Measurements from ENCODE around the gene TFF2. TPM values are rescaled to one million over a fixed set of nuclear protein-coding genes. Genes with fewer than 3 reads are reported as not detected.

The TFF2 gene
- total and polyA plus RNA-seq, 2 of the 4 experiments (the other 2 are of a cell fraction): not detected

- intact Hi-C loops (cut with micrococcal nuclease): no loop called here
- Histone ChIP-seq H2BK120ac (ENCODE audit: low read depth, low read length) (no peak overlapping the region), H4K5ac (ENCODE audit: low read depth, low read length) (no peak overlapping the region), H2BK15ac (ENCODE audit: low read depth, low read length) (no peak overlapping the region), H4K8ac (ENCODE audit: low read depth in 2 of 2, low read length in 2 of 2) (no peak overlapping the region), H3K4me3 (ENCODE audit: insufficient read depth, low read depth, low read length) (no peak overlapping the region), H2AK9ac (replicated peaks; ENCODE audit: low read depth, low read length, poor library complexity) (no peak overlapping the region), H3K9ac (ENCODE audit: low read depth, low read length) (no peak overlapping the region), H3K36me3 (ENCODE audit: control insufficient read depth, insufficient read depth, low read length) (no peaks in the 10 kb centered on the region), H3K23ac (ENCODE audit: low read depth, low read length) (no peak overlapping the region), H3K9me3 (ENCODE audit: control insufficient read depth, insufficient read depth, low read length) (no peaks in the 10 kb centered on the region; the same call in 1 of the 2 replicates), H3K27me3 (ENCODE audit: control insufficient read depth, insufficient read depth, low read length) (peaks cover 19% of the 10 kb centered on the region), H4K91ac (ENCODE audit: insufficient read depth, low read depth, low read length) (no peak overlapping the region), H3K4me2 (ENCODE audit: low read depth, low read length) (no peak overlapping the region), H3K18ac (ENCODE audit: low read depth, low read length) (no peak overlapping the region), H3K9me1 (ENCODE audit: insufficient read depth, low read length) (no peaks in the 10 kb centered on the region), H2BK20ac (ENCODE audit: low read depth, low read length) (no peak overlapping the region), H2AFZ (replicated peaks; ENCODE audit: low read length, poor library complexity) (no peak overlapping the region), H2BK5ac (ENCODE audit: low read depth, low read length, poor library complexity, severe bottlenecking) (no peak overlapping the region), H3K4ac (ENCODE audit: low read depth, low read length) (no peak overlapping the region), H3K56ac (ENCODE audit: extremely low read depth, insufficient read depth, low read length) (no peak overlapping the region), H3K27ac (ENCODE audit: insufficient read depth, low read length) (no peak overlapping the region), H3K79me1 (ENCODE audit: low read depth in 1 of 2, low read length in 2 of 2) (no peaks in the 10 kb centered on the region), H3K14ac (replicated peaks; ENCODE audit: low read depth, low read length) (no peak overlapping the region), H4K20me1 (ENCODE audit: insufficient read depth, low read length) (no peaks in the 10 kb centered on the region), H2AK5ac (ENCODE audit: low read depth, low read length) (no peak overlapping the region), H3K4me1 (ENCODE audit: control insufficient read depth, insufficient read depth, low read length) (no peaks in the 10 kb centered on the region; the same call in 1 of the 2 replicates)
- CTCF ChIA-PET: no interaction called here
- no peak for TF ChIP-seq NFE2L2 (IDR thresholded peaks at IDR 0.05; ENCODE audit: low read depth, low read length)
- TF ChIP-seq RAD21 (IDR thresholded peaks at IDR 0.05; ENCODE audit: low read length): no peak
- TF ChIP-seq MAZ (IDR thresholded peaks at IDR 0.05; ENCODE audit: borderline replicate concordance, low read depth, low read length): no peak
- TF ChIP-seq BHLHE40 (IDR thresholded peaks at IDR 0.05; ENCODE audit: low read depth, low read length): no peak
- no peak for TF ChIP-seq USF2 (IDR thresholded peaks at IDR 0.05; ENCODE audit: low read depth, low read length)
- no peak for TF ChIP-seq MAFK (IDR thresholded peaks at IDR 0.05; ENCODE audit: low read depth, low read length)
- TF ChIP-seq RCOR1 (IDR thresholded peaks at IDR 0.05; ENCODE audit: insufficient replicate concordance, low read length): no peak
- TF ChIP-seq POLR2A (IDR thresholded peaks at IDR 0.05; ENCODE audit: low read depth, low read length): no peak
- TF ChIP-seq CEBPB (IDR thresholded peaks at IDR 0.05; ENCODE audit: low read depth, low read length): no peak
- TF ChIP-seq SMC3 (IDR thresholded peaks at IDR 0.05; ENCODE audit: low read depth, low read length): no peak
- TF ChIP-seq FOS (IDR thresholded peaks at IDR 0.05; ENCODE audit: low read depth, low read length): no peak
- no peak for TF ChIP-seq CTCF (conservative IDR thresholded peaks at IDR 0.05; ENCODE audit: low read depth, low read length)
- no peak for TF ChIP-seq MXI1 (IDR thresholded peaks at IDR 0.05; ENCODE audit: borderline replicate concordance, low read depth, low read length)
- TF ChIP-seq CHD1 (IDR thresholded peaks at IDR 0.05; ENCODE audit: low read depth, low read length): no peak
- no peak for TF ChIP-seq RFX5 (IDR thresholded peaks at IDR 0.05; ENCODE audit: low read depth, low read length)
- TF ChIP-seq ELK1 (IDR thresholded peaks at IDR 0.05; ENCODE audit: borderline replicate concordance, low read depth, low read length): no peak
- dilution Hi-C loops (cut with HindIII; ENCODE audit: low sequenced_read_pairs, unreplicated experiment): no loop called here
- DNase-seq: no peak
- no TSS peak for BruUV-seq (replicated peaks)
- POLR2A ChIA-PET (ENCODE audit: unreplicated experiment): no interaction called here
- WGBS, 2 experiments (ENCODE audit: extremely low coverage in 2 of 2, insufficient read length in 1 of 2): 20% methylated on average over 1 of the region's 5 CpGs; no CpG with 5 or more reads in 1 of the 2 experiments
- in situ Hi-C loops (cut with MboI; ENCODE audit: low sequenced_read_pairs): no loop called here
- ATAC-seq (ENCODE audit: low read depth): no peak
These were observed 18.1 kb downstream of the TFF2 start for GRCh38 chr21:42332557-42333317.
